VCaP (cell line): ENCODE data around the gene SLC6A17.

Experiments used
- H3K27ac ChIP-seq: fragments of 450-650 bp; 2 replicates; pipeline ENCODE4 v1.5.1; 2017
- TF ChIP-seq, protein P1 (sequence below): fragments of 450-650 bp; conservative IDR thresholded peaks from 2 replicates; pipeline ENCODE4 v1.5.1; 2017; ENCODE audit warnings: mild to moderate bottlenecking, moderate library complexity

The SLC6A17 gene

DNA sequence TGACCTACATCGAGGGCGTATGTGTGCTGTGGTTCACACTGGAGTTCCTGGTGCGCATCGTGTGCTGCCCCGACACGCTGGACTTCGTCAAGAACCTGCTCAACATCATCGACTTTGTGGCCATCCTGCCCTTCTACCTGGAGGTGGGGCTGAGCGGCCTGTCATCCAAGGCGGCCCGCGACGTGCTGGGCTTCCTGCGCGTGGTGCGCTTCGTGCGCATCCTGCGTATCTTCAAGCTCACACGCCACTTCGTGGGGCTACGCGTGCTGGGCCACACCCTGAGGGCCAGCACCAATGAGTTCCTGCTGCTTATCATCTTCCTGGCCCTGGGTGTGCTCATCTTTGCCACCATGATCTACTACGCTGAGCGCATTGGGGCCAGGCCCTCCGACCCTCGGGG lies 72.8 kb downstream of the SLC6A17 start:
- no peak overlapping the region for H3K27ac ChIP-seq
- TF ChIP-seq, protein P1, sequence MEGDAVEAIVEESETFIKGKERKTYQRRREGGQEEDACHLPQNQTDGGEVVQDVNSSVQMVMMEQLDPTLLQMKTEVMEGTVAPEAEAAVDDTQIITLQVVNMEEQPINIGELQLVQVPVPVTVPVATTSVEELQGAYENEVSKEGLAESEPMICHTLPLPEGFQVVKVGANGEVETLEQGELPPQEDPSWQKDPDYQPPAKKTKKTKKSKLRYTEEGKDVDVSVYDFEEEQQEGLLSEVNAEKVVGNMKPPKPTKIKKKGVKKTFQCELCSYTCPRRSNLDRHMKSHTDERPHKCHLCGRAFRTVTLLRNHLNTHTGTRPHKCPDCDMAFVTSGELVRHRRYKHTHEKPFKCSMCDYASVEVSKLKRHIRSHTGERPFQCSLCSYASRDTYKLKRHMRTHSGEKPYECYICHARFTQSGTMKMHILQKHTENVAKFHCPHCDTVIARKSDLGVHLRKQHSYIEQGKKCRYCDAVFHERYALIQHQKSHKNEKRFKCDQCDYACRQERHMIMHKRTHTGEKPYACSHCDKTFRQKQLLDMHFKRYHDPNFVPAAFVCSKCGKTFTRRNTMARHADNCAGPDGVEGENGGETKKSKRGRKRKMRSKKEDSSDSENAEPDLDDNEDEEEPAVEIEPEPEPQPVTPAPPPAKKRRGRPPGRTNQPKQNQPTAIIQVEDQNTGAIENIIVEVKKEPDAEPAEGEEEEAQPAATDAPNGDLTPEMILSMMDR, result no peak

DNA sequence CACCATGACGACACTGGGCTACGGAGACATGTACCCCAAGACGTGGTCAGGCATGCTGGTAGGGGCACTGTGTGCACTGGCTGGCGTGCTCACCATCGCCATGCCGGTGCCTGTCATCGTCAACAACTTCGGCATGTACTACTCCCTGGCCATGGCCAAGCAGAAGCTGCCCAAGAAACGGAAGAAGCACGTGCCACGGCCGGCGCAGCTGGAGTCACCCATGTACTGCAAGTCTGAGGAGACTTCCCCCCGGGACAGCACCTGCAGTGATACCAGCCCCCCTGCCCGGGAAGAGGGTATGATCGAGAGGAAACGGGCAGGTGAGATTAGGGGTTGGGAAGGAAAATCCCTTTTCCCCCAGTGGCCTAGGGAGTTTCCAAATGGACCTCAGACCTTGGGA lies 73.3 kb downstream of the SLC6A17 start:
- H3K27ac ChIP-seq, result no peak overlapping the region
- TF ChIP-seq, protein P1, result no peak

DNA sequence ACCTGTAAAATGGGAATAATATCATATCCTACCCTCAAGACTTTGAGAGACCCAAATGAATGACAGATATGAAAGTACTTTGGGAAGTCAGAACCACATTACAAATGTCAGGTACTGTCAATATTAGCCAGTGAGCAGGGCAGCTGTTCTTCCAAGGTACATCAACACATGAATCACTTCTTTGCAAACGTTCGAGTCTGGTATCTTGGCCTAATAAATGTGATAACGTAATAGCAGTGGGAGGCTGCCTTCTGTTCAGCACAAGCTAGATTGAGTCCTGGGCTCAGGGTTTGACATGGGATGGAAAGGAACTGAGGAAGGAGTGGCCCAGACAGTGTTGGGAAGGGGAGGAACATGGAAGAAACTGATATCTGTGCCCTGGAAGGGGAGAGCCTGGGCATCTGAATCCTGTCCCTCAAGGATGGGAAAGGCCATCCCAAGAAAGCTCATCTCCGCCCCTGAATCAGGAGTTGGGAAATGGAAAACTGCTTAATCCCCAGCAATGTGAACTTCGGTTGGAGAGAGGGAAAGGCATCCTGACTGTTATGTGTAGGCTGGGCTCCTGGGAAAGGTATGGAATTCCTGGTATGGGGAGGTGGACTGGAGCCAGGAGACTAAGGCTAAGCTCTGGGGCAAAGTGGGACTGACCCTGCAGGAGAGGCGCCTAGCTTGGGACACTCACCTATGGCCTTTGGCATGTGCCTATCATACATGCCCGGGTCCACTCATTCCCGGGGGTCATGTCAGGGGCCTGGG lies 74.1 kb downstream of the SLC6A17 start:
- TF ChIP-seq, protein P1, result no peak
- H3K27ac ChIP-seq, result no peak overlapping the region

DNA sequence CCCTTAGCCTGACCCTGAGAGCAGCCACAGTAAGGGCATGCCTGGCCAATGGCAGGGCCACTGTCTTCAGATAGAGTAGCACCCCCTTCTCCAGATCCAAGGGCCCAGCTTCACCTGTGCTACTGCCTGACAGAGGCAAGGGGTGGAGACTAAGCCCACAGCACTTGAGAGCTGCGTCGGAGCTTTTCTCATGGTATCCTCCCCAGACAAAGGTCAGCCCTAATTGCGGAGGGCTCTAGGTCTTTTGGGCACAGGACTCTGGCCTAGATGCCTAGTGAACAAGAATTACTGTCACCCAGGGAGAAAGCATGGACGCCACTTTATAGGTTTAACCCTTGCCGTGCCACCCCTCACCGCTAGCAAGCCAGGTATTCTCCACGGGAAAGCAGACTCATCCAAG lies 74.9 kb downstream of the SLC6A17 start:
- TF ChIP-seq, protein P1, result no peak
- no peak overlapping the region for H3K27ac ChIP-seq

DNA sequence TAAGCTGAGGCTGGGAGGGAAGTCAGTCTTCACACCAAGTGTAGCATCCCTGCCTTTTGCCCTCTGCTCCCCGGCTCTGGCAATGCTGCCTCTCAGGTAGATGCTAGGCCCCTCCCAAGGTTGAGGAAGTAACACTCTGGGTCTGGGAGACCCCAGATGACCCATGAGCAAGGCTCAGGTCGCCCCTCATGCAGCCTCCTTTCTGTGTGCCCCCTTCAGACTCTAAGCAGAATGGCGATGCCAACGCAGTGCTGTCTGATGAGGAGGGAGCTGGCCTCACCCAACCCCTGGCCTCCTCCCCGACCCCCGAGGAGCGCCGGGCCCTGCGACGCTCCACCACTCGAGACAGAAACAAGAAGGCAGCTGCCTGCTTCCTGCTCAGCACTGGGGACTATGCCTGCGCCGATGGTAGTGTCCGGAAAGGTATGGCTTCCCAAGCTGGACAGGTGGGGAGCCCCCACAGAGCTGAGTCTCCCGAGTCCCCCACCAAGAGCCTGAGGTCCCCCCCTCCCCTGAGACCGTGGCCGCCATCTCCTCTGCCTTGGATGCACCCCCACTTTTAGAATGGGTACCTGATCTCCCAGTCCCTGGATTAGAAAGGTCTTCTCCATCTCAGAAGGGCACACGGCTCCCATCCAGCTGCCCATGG lies 75.6 kb downstream of the SLC6A17 start:
- TF ChIP-seq, protein P1, result no peak
- H3K27ac ChIP-seq, result no peak overlapping the region

DNA sequence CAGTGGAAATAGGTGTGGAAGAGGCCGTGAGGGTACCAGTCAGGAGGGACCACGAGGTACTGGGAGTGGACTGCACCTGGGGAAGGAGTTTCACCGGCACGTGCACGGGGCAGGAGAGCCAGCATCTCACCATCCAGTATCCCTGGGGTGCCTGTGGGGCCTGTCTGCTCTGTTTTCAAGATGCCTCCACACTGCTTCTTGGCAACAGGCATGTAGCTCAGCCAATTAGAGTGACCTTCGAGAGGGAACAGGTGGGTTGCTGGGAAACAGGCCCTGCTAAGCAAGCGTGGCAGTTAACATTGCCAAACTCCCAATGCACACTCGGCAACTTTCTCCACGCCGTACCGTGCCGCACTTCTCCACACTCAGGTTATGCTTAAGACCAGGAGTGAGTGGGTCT lies 77.5 kb downstream of the SLC6A17 start:
- no peak overlapping the region for H3K27ac ChIP-seq
- TF ChIP-seq, protein P1, result no peak

DNA sequence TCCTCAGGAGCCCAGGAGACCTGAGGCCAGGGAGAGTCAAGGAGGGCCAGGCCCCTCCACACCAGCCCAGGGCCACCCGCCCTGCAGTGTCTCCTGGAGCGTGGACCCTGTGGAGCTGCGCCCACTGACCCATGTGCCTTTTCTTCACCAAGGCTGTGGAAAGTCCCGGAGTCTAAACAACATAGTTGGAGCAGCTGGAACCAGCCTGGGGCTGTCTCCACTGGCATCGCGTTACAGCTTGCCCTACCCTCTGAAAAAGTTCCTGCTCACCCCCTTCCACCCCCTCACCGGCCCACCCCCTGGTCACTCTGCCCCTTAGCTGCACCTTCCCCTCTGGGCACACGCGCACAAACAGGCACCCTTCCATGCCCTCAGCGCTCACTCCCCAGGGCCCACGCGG lies 78.1 kb downstream of the SLC6A17 start:
- TF ChIP-seq, protein P1, result no peak

More for the DNA sequence above, 78.1 kb downstream of the SLC6A17 start:
- H3K27ac ChIP-seq, result no peak overlapping the region
